Endothelial cell of umbilical vein (primary cell): Measurements from ENCODE around the gene TMC1.

Source experiments
- JUN ChIP-seq: IDR thresholded peaks from 2 replicates; pipeline ENCODE4 v1.6.1; 2011; ENCODE audit warnings: borderline replicate concordance, low read depth; ENCODE audit not compliant: insufficient read length, insufficient read depth
- POLR2A ChIP-seq: IDR thresholded peaks from 2 replicates; pipeline ENCODE4 v1.6.1; 2012; ENCODE audit warnings: low read depth, mild to moderate bottlenecking, control low read depth, low read length
- POLR2AphosphoS5 ChIP-seq: IDR thresholded peaks from 2 replicates; pipeline ENCODE4 v1.6.1; 2012; ENCODE audit warnings: low read depth, mild to moderate bottlenecking, control low read depth, low read length, moderate library complexity; ENCODE audit not compliant: insufficient read depth
- TF ChIP-seq, protein P1 (sequence below): IDR thresholded peaks from 2 replicates; pipeline ENCODE4 v1.6.1; 2011; ENCODE audit not compliant: insufficient read depth, insufficient read length
- TF ChIP-seq, protein P2 (sequence below), 2 donors: IDR thresholded peaks; 1 replicate in 1 of 2; 2 replicates in 1 of 2; pipeline ENCODE4 v1.5.1; 2011; ENCODE audit warnings: low read length in 2 of 2, mild to moderate bottlenecking in 2 of 2, moderate library complexity in 2 of 2, control low read depth in 1 of 2, inconsistent platforms in 1 of 2, low read depth in 1 of 2; ENCODE audit not compliant: insufficient read depth in 1 of 2; ENCODE audit errors: extremely low read depth in 1 of 2

DNA sequence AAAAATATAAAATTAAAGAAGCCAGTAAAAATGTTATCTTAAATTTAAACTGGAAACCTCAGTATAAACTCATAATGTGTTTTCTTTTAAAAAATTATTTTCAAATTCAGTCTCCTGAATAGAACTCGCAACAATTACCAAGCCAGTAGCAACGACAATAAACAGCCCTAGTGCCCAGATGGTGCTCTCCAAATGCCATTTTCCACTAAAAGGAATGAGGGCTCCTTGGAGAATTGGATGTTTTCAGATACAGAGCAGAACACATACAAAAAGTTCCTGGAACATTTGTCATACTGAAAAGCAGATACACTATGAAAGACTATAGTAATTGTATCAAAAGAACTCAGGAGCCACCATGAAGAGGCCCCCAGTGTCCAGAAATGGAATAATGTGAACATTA is 97.4 kb downstream of the TMC1 start:
- no peak for TF ChIP-seq JUN
- no peak for TF ChIP-seq POLR2AphosphoS5
- TF ChIP-seq, protein P1, sequence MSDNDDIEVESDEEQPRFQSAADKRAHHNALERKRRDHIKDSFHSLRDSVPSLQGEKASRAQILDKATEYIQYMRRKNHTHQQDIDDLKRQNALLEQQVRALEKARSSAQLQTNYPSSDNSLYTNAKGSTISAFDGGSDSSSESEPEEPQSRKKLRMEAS, result no peak
- TF ChIP-seq POLR2A, result no peak
- TF ChIP-seq, protein P2, sequence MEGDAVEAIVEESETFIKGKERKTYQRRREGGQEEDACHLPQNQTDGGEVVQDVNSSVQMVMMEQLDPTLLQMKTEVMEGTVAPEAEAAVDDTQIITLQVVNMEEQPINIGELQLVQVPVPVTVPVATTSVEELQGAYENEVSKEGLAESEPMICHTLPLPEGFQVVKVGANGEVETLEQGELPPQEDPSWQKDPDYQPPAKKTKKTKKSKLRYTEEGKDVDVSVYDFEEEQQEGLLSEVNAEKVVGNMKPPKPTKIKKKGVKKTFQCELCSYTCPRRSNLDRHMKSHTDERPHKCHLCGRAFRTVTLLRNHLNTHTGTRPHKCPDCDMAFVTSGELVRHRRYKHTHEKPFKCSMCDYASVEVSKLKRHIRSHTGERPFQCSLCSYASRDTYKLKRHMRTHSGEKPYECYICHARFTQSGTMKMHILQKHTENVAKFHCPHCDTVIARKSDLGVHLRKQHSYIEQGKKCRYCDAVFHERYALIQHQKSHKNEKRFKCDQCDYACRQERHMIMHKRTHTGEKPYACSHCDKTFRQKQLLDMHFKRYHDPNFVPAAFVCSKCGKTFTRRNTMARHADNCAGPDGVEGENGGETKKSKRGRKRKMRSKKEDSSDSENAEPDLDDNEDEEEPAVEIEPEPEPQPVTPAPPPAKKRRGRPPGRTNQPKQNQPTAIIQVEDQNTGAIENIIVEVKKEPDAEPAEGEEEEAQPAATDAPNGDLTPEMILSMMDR (IDR thresholded peaks at IDR 0.05; ENCODE audit: extremely low read depth in 1 of 2, insufficient read depth in 1 of 2, low read depth in 1 of 2, low read length in 2 of 2), result no peak
